Liver (tissue), 9 donors: ENCODE measurements around the gene ING5. TPM values are rescaled to one million over a fixed set of nuclear protein-coding genes. Genes with fewer than 3 reads are reported as not detected.

ENCODE experiments used
- DNase-seq: peaks from one replicate; pipeline ENCODE4 v3.0.0-alpha.2; 2017; ENCODE audit warnings: low spot score
- H3K27ac ChIP-seq, 2 donors: one replicate each; pipeline ENCODE4 v1.7.0; 2013; ENCODE audit warnings: inconsistent platforms in 2 of 2, low read length in 2 of 2, control low read depth in 1 of 2, low read depth in 1 of 2, mild to moderate bottlenecking in 1 of 2
- H3K27me3 ChIP-seq, 4 donors: one replicate each; pipeline versions ENCODE4 v1.6.1 to v1.7.0; 2013; ENCODE audit warnings: low read length in 3 of 4, inconsistent platforms in 1 of 4, mild to moderate bottlenecking in 1 of 4, moderate library complexity in 1 of 4; ENCODE audit not compliant: control insufficient read depth in 4 of 4, insufficient read depth in 4 of 4
- H3K36me3 ChIP-seq, 4 donors: one replicate each; pipeline versions ENCODE4 v1.6.1 to v1.7.0; 2013; ENCODE audit warnings: low read length in 3 of 4, mild to moderate bottlenecking in 3 of 4, low read depth in 1 of 4, moderate library complexity in 1 of 4; ENCODE audit not compliant: control insufficient read depth in 4 of 4, insufficient read depth in 3 of 4
- H3K4me1 ChIP-seq, 4 donors: one replicate each; pipeline versions ENCODE4 v1.6.1 to v1.7.0; 2013; ENCODE audit warnings: low read length in 3 of 4, mild to moderate bottlenecking in 3 of 4, moderate library complexity in 1 of 4; ENCODE audit not compliant: control insufficient read depth in 4 of 4, insufficient read depth in 4 of 4
- H3K4me3 ChIP-seq, 3 donors: one replicate each; pipeline versions ENCODE4 v1.6.1 to v1.7.0; 2013; ENCODE audit warnings: low read length in 3 of 3, control low read depth in 1 of 3, low read depth in 1 of 3, mild to moderate bottlenecking in 1 of 3
- H3K9ac ChIP-seq, 2 donors: one replicate each; pipeline ENCODE4 v1.7.0; 2013; ENCODE audit warnings: low read length in 2 of 2, mild to moderate bottlenecking in 2 of 2, moderate library complexity in 2 of 2, control low read depth in 1 of 2, low read depth in 1 of 2
- H3K9me3 ChIP-seq, 4 donors: one replicate each; pipeline versions ENCODE4 v1.6.1 to v1.7.0; 2013; ENCODE audit warnings: low read length in 3 of 4; ENCODE audit not compliant: control insufficient read depth in 4 of 4
- CTCF ChIP-seq: fragments of 150-350 bp; IDR thresholded peaks from 2 replicates; pipeline ENCODE4 v1.5.1; 2017; ENCODE audit warnings: improper control_type of control experiment, low read depth, low read length; ENCODE audit not compliant: missing input control
- EGR1 ChIP-seq, 2 donors: IDR thresholded peaks; 2 replicates each; pipeline ENCODE4 v1.6.1; 2016 to 2018; ENCODE audit warnings: antibody characterized with exemption in 2 of 2, low read depth in 2 of 2
- GABPA ChIP-seq, 2 donors: IDR thresholded peaks in 1 of 2; conservative IDR thresholded peaks in 1 of 2; 2 replicates each; pipeline ENCODE4 v1.6.1; 2016; ENCODE audit warnings: antibody characterized with exemption in 2 of 2, mild to moderate bottlenecking in 1 of 2, moderate library complexity in 1 of 2
- HNF4A ChIP-seq, 2 donors: conservative IDR thresholded peaks; 2 replicates each; pipeline ENCODE4 v1.6.1; 2016; ENCODE audit warnings: antibody characterized with exemption in 2 of 2, mild to moderate bottlenecking in 2 of 2
- HNF4G ChIP-seq: IDR thresholded peaks from 2 replicates; pipeline ENCODE4 v1.6.1; 2016; ENCODE audit warnings: antibody characterized with exemption
- MAX ChIP-seq: IDR thresholded peaks from 2 replicates; pipeline ENCODE4 v1.6.1; 2016; ENCODE audit warnings: antibody characterized with exemption
- RAD21 ChIP-seq, 2 donors: IDR thresholded peaks; 2 replicates each; pipeline ENCODE4 v1.6.1; 2016; ENCODE audit warnings: antibody characterized with exemption in 2 of 2, mild to moderate bottlenecking in 2 of 2
- REST ChIP-seq: IDR thresholded peaks from 2 replicates; pipeline ENCODE4 v1.6.1; 2016; ENCODE audit warnings: antibody characterized with exemption, mild to moderate bottlenecking
- RXRA ChIP-seq, 2 donors: IDR thresholded peaks; 2 replicates each; pipeline ENCODE4 v1.6.1; 2017 to 2018; ENCODE audit warnings: antibody characterized with exemption in 2 of 2, mild to moderate bottlenecking in 1 of 2
- SP1 ChIP-seq: IDR thresholded peaks from 2 replicates; pipeline ENCODE4 v1.6.1; 2018; ENCODE audit warnings: antibody characterized with exemption, mild to moderate bottlenecking
- TAF1 ChIP-seq: conservative IDR thresholded peaks from 2 replicates; pipeline ENCODE4 v1.6.1; 2016; ENCODE audit warnings: antibody characterized with exemption, mild to moderate bottlenecking
- YY1 ChIP-seq: IDR thresholded peaks from 2 replicates; pipeline ENCODE4 v1.6.1; 2016; ENCODE audit warnings: antibody characterized with exemption, mild to moderate bottlenecking
- WGBS: extraction: QIAGEN DNeasy Blood & Tissue Kit; methylation state at CpG from one replicate; pipeline ENCODE4 v1.1.7; 2013; 5-methylcytosine and 5-hydroxymethylcytosine counted together
- polyA plus RNA-seq, 2 donors: library from polyadenylated mRNA; stranded (reverse) in 1 of 2; unstranded in 1 of 2; fragments of 200-250 nt in 1 of 2; fragments of >200 nt in 1 of 2; fragmentation: Nextera tagmentation in 1 of 2; extraction: Ambion mirVana in 1 of 2; gene quantifications; one replicate each; pipeline versions ENCODE4 v1.2.1 to v1.2.3, GENCODE V29; 2013 to 2015
- total RNA-seq, 2 donors: library from RNA; depleted of rRNA; stranded (reverse); fragments of >200 nt; gene quantifications; one replicate each; pipeline ENCODE4 v1.2.3, GENCODE V29; 2014
- TF ChIP-seq, protein P1 (sequence below): IDR thresholded peaks from 2 replicates; pipeline ENCODE4 v1.6.1; 2016; ENCODE audit warnings: antibody characterized with exemption
- donor health status: healthy.
- donor health status: healthy.
- donor health status: healthy.
- donor health status: healthy.
- donor health status: healthy.

Gene ING5
- total and polyA plus RNA-seq, 4 donors, result 7.2 to 24.2 (median 13.9) TPM

- Histone ChIP-seq H3K36me3 (peaks cover 5 to 17% (median 9%) of the 10 kb centered on the region in 4 donors), H3K4me1 (peaks cover 1 to 20% (median 9%) of the 10 kb centered on the region in 4 donors), H3K27me3 (no peaks in the 10 kb centered on the region), H3K9ac (peak overlapping the region in 1 of 2 donors; percentile 28), H3K27ac (peak overlapping the region; percentile 76 to 92), H3K4me3 (peak overlapping the region; percentile 20 to 91 (median 78)), H3K9me3 (no peaks in the 10 kb centered on the region)
- TF ChIP-seq MAX (no peak), SP1 (no peak), RAD21 (IDR thresholded peaks at IDR 0.05) (peak in 1 of 2 donors; percentile 16), EGR1 (IDR thresholded peaks at IDR 0.05; ENCODE audit: low read depth in 2 of 2) (peak in 1 of 2 donors; percentile 18), CTCF (peak; percentile 34), HNF4A (conservative IDR thresholded peaks at IDR 0.05) (no peak)
- peak; percentile 89 for DNase-seq
- WGBS, result under 1% methylated on average over 97 of the region's 98 CpGs
Observed at GRCh38 chr2:241702155-241703031, 554 bp downstream of the ING5 start.

GRCh38 chr2:241703032-241703604, 1.3 kb downstream of the ING5 start:
- TF ChIP-seq RAD21 (IDR thresholded peaks at IDR 0.05), result no peak
- TF ChIP-seq EGR1 (IDR thresholded peaks at IDR 0.05; ENCODE audit: low read depth in 2 of 2), result no peak
- no peak for TF ChIP-seq GABPA (IDR thresholded peaks at IDR 0.05 in 1 of 2, conservative IDR thresholded peaks at IDR 0.05 in 1 of 2)
- no peak for TF ChIP-seq HNF4A (conservative IDR thresholded peaks at IDR 0.05)
- no peak for TF ChIP-seq CTCF
- TF ChIP-seq, protein P1, sequence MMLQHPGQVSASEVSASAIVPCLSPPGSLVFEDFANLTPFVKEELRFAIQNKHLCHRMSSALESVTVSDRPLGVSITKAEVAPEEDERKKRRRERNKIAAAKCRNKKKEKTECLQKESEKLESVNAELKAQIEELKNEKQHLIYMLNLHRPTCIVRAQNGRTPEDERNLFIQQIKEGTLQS, result no peak
- TF ChIP-seq YY1, result no peak
- no peak for TF ChIP-seq MAX
- TF ChIP-seq RXRA (IDR thresholded peaks at IDR 0.05), result no peak
- TF ChIP-seq REST, result no peak
- TF ChIP-seq HNF4G, result no peak
- TF ChIP-seq TAF1, result no peak
- no peak for DNase-seq
- peak overlapping the region; percentile 20 to 91 (median 65) for H3K4me3 ChIP-seq
- peaks cover 5 to 24% (median 12%) of the 10 kb centered on the region in 4 donors for H3K36me3 ChIP-seq
- no peaks in the 10 kb centered on the region for H3K9me3 ChIP-seq
- H3K9ac ChIP-seq, result peak overlapping the region in 1 of 2 donors; percentile 28
- WGBS, result 43% methylated on average over 11 of the region's 11 CpGs
- peak overlapping the region; percentile 8 to 65 for H3K27ac ChIP-seq
- H3K4me1 ChIP-seq, result peaks cover 1 to 20% (median 9%) of the 10 kb centered on the region in 4 donors
- no peaks in the 10 kb centered on the region for H3K27me3 ChIP-seq
